ENCODE data around the gene ARID5B.

GRCh38 chr10:62069452-62070178, 168.1 kb downstream of the ARID5B start:
- no peak for TF ChIP-seq ZNF274 (IDR thresholded peaks at IDR 0.05; ENCODE audit: low read depth, low read length)
- TF ChIP-seq YY1 (IDR thresholded peaks at IDR 0.05; ENCODE audit: insufficient read depth, insufficient read length), result no peak
- TF ChIP-seq SUZ12 (IDR thresholded peaks at IDR 0.05; ENCODE audit: extremely low read depth, insufficient read depth, insufficient read length), result no peak

Data from NT2/D1 (cell line).